MM.1S (cell line): Measurements from ENCODE around the gene IFT172.

Source experiments
- EZH2phosphoT487 ChIP-seq: fragments of 300-600 bp; sonication (generic); IDR thresholded peaks from 2 replicates; pipeline ENCODE4 v1.6.1; 2018; ENCODE audit warnings: antibody characterized with exemption, low read length
- TF ChIP-seq, protein P1 (sequence below): fragments of 300-600 bp; sonication (generic); IDR thresholded peaks from 2 replicates; pipeline ENCODE4 v1.5.1; 2016; ENCODE audit warnings: antibody characterized with exemption, low read length, mixed read lengths

DNA sequence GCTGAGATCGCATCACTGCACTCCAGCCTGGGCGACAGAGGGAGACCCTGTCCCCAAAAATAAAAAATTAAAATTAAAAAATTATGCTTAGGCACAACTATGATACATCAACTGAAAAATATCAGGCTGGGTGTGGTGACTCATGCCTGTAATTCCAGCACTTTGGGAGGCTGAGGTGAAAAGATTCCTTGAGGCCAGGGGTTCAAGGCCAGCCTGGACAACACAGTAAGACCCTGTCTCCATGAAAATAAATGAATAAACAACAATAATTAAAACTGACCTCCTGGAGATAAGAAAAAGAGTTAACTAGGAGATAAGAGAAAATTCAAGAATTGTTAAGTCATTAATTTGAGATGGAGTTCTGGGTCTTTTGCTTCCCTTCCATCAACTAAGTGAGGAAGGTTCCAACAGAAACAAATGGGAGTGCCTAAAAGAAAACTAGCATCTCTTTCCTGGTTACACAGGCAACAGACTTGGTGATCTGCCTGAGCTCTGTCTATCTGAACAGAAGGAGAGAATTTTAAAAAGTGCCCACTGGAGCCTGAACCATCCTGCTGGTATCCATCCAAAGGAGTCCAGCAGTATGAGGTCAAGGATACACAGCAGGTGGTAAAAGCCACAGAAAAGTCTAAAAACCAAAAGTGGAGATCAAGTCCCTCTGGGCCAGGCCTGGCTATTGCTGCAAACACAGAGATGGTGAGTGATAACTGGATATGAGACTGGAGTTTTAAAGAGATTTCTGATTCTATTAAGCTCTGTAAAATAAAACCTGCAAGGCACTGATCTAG lies 89.0 kb downstream of the IFT172 start:
- TF ChIP-seq, protein P1, sequence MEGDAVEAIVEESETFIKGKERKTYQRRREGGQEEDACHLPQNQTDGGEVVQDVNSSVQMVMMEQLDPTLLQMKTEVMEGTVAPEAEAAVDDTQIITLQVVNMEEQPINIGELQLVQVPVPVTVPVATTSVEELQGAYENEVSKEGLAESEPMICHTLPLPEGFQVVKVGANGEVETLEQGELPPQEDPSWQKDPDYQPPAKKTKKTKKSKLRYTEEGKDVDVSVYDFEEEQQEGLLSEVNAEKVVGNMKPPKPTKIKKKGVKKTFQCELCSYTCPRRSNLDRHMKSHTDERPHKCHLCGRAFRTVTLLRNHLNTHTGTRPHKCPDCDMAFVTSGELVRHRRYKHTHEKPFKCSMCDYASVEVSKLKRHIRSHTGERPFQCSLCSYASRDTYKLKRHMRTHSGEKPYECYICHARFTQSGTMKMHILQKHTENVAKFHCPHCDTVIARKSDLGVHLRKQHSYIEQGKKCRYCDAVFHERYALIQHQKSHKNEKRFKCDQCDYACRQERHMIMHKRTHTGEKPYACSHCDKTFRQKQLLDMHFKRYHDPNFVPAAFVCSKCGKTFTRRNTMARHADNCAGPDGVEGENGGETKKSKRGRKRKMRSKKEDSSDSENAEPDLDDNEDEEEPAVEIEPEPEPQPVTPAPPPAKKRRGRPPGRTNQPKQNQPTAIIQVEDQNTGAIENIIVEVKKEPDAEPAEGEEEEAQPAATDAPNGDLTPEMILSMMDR, result no peak
- TF ChIP-seq EZH2phosphoT487, result no peak
